Fibroblast of peridontal ligament (primary cell): Measurements from ENCODE around the gene PPP2R1B.

Experiments
- DNase-seq: peaks from one replicate; pipeline ENCODE4 v3.0.0-alpha.2; 2010; ENCODE audit errors: extremely low read depth

The PPP2R1B gene

DNA sequence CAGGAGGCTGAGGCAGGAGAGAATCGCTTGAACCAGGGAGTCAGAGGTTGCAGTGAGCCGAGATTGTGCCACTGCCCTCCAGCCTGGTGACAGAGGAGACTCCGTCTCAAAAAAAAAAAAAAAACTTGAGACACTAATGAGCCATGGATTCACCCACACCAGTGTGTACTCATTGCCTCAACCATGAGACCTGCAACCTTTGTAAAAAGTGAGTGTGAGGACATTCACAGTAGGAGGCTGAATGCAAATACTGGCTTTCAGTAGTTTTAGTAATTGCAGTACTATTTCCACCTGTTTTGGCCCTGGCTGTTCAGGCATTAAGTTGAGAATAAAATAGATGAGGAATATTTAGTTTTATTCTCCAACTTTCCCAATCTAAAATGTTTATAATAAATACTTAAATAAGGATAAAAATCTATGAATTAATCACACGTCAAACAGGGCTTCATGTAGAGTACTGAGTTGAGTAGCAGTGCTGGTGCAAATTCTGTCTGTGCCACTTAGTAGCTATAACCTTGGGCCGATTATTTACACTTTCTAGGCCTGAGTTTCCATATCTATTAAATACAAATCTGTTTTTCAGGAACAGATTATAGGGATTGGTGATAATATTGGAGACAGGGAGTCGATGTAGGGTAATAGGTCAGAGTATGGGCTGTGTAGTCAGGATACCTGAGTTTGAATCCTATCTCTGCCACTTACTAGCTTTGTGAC is 72.8 kb downstream of the PPP2R1B start:
- DNase-seq: no peak

- DNase-seq: no peak
Observed at GRCh38 chr11:111691741-111692140, 74.4 kb downstream of the PPP2R1B start.

DNA sequence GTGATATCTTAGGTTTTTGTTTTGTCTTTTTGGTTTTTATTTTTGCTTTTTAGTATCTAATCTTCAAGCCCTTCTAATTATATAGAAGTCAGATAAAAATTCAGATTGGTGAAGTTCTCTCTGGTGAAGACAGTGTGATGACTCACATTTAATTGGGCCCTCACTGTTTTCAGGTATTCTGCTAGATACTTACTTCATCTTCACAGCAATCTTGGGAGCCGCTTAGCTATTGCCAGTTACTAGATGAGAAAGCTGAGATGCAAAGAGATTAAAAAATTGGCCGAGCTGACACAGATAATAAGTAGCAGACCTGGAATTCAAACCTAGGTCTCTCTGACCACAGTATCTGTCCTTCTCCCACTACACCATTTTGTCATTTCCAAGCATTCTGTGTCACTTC is 75.0 kb downstream of the PPP2R1B start:
- DNase-seq: no peak

DNA sequence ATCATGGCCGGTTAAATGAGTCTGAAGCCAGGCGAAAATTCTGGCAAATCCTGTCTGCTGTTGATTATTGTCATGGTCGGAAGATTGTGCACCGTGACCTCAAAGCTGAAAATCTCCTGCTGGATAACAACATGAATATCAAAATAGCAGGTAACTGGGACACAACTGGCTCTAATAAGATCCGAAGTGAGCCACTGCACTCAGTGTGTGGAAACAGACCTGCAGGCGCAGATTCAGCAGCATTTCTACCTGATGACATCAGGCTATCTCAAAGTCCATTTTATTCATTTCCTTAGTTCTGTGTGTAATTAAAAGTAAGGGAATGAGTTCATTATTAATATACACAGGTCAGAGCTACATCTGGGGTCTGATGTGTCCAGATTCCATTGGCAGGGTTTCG is 78.2 kb downstream of the PPP2R1B start:
- no peak for DNase-seq

DNA sequence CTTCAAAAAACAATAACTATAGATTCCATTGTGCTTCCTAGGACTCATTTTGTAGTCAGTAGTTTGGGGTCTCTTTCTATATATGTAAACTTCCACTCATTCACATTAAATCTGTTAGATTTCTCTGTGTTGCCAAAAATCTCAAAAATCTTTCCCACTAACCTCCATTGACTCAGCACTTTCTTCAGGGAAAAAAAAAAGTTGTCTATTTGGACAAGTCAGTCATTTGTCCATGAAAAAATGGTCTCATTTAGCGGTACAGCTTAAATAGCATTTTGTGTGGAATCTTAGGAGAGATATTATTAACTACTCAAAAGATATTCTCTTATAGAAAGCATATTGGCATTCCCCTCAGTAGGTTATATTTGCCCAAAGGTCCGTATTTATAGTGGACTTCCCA is 81.9 kb downstream of the PPP2R1B start:
- peak; percentile 35 for DNase-seq

DNA sequence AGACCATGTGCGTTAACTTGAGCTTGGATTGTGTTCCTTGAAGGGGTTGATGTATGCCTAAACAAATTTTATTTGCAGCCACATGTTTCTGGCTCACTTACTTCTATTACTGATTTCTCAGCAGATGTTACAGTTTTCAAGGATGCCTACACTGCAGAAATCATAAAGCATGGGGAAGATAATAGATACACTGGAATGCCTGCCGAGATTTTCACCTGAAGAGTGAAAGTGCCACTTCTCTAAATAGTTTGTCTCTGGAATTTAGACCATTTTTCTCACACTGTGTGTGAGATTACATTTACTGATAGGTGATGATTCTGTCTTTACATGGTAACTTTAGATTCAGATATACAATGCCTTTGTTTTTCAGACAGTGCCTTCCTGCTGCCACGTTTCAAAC is 82.4 kb downstream of the PPP2R1B start:
- no peak for DNase-seq

DNA sequence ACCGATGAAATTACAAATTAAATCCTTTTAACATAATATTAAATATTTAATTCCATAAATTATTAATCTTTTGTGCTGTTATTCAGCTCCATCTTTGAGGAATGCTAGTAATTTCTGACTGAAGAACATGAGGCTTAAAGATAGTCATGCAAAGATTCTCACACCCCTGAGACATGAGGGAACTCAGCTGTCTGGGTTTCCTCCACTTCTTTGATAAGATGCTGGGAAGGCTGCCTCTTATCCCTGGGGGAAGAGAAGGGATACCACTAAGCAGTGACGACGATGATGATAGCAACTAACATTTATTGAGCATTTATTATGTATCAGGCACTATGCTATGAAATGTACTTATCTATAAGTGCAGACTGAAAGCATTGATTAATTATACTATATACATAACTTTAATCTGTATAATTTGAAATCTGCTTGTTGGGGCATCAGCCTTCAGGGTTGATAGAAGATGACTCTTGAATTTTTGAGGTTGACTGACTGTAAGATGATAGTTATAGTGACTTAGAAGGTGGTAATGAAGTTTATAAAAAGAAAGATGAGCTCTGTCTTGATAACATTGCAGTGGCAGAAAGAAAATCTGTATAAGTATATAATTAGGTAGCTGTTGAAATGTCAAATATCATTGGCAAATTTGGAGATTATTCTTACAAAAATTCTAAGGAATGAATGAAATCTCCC is 85.6 kb downstream of the PPP2R1B start:
- no peak for DNase-seq
